ENCODE measurements around the gene ZSWIM5.

Gene ZSWIM5

DNA sequence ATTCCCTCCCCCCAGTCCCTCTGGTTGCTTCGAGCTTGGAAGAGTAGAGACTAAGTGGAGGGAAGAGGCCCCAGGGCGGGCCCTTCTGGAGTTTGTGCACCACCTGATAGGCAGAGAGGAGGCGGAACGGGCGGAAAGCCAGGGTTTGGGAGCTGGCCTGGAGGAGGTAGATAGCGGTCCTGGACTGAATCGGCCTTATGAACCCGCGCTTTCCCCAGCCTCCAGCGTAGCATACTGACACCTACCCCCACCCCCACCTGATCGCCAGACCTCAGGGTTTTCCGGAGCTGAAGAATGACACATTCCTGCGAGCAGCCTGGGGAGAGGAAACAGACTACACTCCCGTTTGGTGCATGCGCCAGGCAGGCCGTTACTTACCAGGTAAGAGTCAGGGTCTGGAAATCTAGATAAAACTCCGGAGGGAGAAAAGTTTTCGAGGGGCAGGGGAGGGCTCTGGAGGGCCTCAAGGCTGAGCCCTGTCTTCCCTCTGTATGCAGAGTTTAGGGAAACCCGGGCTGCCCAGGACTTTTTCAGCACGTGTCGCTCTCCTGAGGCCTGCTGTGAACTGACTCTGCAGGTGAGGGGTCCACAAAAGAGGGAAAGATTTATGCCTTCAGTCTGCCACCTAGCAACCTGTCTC, 193.6 kb downstream of the ZSWIM5 start (continued):
- TF ChIP-seq, protein P1, sequence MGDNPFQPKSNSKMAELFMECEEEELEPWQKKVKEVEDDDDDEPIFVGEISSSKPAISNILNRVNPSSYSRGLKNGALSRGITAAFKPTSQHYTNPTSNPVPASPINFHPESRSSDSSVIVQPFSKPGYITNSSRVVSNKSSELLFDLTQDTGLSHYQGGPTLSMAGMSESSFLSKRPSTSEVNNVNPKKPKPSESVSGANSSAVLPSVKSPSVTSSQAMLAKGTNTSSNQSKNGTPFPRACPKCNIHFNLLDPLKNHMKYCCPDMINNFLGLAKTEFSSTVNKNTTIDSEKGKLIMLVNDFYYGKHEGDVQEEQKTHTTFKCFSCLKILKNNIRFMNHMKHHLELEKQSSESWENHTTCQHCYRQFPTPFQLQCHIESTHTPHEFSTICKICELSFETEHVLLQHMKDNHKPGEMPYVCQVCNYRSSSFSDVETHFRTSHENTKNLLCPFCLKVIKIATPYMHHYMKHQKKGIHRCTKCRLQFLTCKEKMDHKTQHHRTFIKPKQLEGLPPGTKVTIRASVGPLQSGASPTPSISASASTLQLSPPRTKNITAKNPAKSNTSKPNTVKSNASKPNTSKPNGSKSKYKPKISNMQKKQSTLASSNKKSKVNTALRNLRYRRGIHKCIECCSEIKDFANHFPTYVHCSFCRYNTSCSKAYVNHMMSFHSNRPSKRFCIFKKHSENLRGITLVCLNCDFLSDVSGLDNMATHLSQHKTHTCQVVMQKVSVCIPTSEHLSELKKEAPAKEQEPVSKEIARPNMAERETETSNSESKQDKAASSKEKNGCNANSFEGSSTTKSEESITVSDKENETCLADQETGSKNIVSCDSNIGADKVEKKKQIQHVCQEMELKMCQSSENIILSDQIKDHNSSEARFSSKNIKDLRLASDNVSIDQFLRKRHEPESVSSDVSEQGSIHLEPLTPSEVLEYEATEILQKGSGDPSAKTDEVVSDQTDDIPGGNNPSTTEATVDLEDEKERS (tag by site-specific recombination; IDR thresholded peaks at IDR 0.05): no peak
- TF ChIP-seq, protein P2, sequence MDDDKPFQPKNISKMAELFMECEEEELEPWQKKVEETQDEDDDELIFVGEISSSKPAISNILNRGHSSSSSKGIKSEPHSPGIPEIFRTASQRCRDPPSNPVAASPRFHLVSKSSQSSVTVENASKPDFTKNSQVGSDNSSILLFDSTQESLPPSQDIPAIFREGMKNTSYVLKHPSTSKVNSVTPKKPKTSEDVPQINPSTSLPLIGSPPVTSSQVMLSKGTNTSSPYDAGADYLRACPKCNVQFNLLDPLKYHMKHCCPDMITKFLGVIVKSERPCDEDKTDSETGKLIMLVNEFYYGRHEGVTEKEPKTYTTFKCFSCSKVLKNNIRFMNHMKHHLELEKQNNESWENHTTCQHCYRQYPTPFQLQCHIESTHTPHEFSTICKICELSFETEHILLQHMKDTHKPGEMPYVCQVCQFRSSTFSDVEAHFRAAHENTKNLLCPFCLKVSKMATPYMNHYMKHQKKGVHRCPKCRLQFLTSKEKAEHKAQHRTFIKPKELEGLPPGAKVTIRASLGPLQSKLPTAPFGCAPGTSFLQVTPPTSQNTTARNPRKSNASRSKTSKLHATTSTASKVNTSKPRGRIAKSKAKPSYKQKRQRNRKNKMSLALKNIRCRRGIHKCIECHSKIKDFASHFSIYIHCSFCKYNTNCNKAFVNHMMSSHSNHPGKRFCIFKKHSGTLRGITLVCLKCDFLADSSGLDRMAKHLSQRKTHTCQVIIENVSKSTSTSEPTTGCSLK (tag by site-specific recombination; IDR thresholded peaks at IDR 0.05): no peak
- TF ChIP-seq REPIN1 (tag by site-specific recombination; IDR thresholded peaks at IDR 0.05; ENCODE audit: low read depth): no peak
- TF ChIP-seq ZNF423 (tag by site-specific recombination; IDR thresholded peaks at IDR 0.05): no peak
- TF ChIP-seq ZNF776 (tag by site-specific recombination; IDR thresholded peaks at IDR 0.05; ENCODE audit: borderline replicate concordance): no peak
- no peak for TF ChIP-seq ZNF426 (tag by site-specific recombination; IDR thresholded peaks at IDR 0.05)
- no peak for TF ChIP-seq ZNF311 (tag by site-specific recombination; IDR thresholded peaks at IDR 0.05; ENCODE audit: borderline replicate concordance)
- no peak for TF ChIP-seq ZNF114 (tag by site-specific recombination; IDR thresholded peaks at IDR 0.05)
- no peak for TF ChIP-seq ZNF394 (tag by site-specific recombination; IDR thresholded peaks at IDR 0.05; ENCODE audit: borderline replicate concordance)
- TF ChIP-seq ZFP41 (tag by site-specific recombination; IDR thresholded peaks at IDR 0.05; ENCODE audit: borderline replicate concordance): no peak
- peak; percentile 40; the same call in 1 of the 2 replicates for TF ChIP-seq GLIS2 (tag by site-specific recombination; IDR thresholded peaks at IDR 0.05)
- TF ChIP-seq, protein P3, sequence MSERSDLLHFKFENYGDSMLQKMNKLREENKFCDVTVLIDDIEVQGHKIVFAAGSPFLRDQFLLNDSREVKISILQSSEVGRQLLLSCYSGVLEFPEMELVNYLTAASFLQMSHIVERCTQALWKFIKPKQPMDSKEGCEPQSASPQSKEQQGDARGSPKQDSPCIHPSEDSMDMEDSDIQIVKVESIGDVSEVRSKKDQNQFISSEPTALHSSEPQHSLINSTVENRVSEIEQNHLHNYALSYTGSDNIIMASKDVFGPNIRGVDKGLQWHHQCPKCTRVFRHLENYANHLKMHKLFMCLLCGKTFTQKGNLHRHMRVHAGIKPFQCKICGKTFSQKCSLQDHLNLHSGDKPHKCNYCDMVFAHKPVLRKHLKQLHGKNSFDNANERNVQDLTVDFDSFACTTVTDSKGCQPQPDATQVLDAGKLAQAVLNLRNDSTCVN (tag by site-specific recombination; optimal IDR thresholded peaks at IDR 0.05): no peak
- TF ChIP-seq KLF1 (tag by site-specific recombination; IDR thresholded peaks at IDR 0.05): no peak
- TF ChIP-seq ZBTB17 (tag by site-specific recombination; IDR thresholded peaks at IDR 0.05): no peak
- TF ChIP-seq ZNF404 (tag by site-specific recombination; IDR thresholded peaks at IDR 0.05): no peak
- TF ChIP-seq ZNF600 (tag by site-specific recombination; IDR thresholded peaks at IDR 0.05): peak; percentile 84
- no peak for TF ChIP-seq ZNF239 (tag by site-specific recombination; IDR thresholded peaks at IDR 0.05)

DNA sequence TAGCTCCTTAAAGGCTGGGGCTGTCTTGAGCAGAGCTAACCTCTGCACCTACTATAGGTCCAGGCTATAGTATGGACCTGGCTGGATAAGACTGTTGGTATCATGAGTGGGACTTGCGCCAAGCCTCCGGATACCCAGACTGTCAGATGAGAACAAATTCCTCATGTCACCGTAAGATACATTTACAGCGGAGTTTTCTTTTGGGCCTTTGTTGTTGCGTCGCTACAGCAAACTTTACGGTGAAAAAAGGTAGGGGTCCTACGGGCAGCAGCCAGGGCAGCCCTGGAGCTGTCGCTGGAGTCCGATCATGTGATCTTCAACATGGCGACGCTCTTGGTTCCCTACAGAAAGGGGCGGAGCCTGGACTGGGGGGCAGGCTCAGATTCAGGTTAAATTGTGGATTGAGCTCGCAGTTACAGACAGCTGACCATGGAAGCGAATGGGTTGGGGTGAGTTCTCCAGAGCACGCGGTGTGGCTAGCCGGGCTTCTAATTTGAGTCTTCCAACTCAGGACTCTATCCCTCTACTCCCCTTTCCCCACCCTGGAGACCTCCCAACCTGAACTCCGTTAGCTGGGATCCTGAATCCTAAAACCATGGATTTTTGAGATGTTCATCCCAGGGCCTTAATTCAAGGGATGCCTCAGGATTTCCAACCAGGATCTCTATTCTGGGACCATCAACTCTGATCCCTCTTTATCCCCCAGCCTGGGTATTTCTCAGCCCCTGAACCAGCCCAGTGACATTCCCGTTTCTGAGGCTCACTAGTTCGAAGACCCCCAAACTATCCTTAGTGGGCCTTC, 194.4 kb downstream of the ZSWIM5 start, which contains the start of gene UROD:
UROD (plus strand) TSS at position 418 of the 802 bp plus-strand sequence; CDS start at position 430, 12 bp downstream.
- peaks cover 0 to 59% of the 10 kb centered on the region in 2 experiments; a peak in 1 of 3 replicates for H3K36me3 ChIP-seq (ENCODE audit: control insufficient read depth in 2 of 2, insufficient read depth in 1 of 2, low read length in 2 of 2)
- CTCF ChIA-PET: interaction anchor here (0.5 to 12.0 kb wide), 16 partner anchors 9 to 481 kb away, joined by 3 to 304 read pairs (median 4); partner anchors contain the start of genes BTBD19, RNU5D-1 and TESK2
- H3K9me3 ChIP-seq (ENCODE audit: control insufficient read depth, insufficient read depth, low read depth, low read length): no peaks in the 10 kb centered on the region
- peak within 1 kb of the TSS; percentile 84 for H3K4me3 ChIP-seq (ENCODE audit: low read depth, low read length)
- POLR2A ChIA-PET: interaction anchor here (0.5 to 5.7 kb wide), 31 partner anchors 9 to 509 kb away, joined by 3 to 83 read pairs (median 7); partner anchors contain the start of genes BTBD19, CCDC163, EIF2B3 and MMACHC
- H3K4me1 ChIP-seq (ENCODE audit: control insufficient read depth, insufficient read depth, low read length): no peaks in the 10 kb centered on the region
- peak within 1 kb of the TSS; percentile 42; the same call in 1 of the 2 replicates for H3K27ac ChIP-seq (ENCODE audit: extremely low read depth, low read depth, low read length)
- TF ChIP-seq ZNF423 (tag by site-specific recombination; IDR thresholded peaks at IDR 0.05): no peak
- no peak for TF ChIP-seq SCRT2 (tag by site-specific recombination; IDR thresholded peaks at IDR 0.05)
- no peak for TF ChIP-seq ZNF248 (tag by site-specific recombination; IDR thresholded peaks at IDR 0.05)
- no peak for TF ChIP-seq ZNF138 (tag by site-specific recombination; IDR thresholded peaks at IDR 0.05; ENCODE audit: borderline replicate concordance)
- TF ChIP-seq ZNF830 (tag by site-specific recombination; IDR thresholded peaks at IDR 0.05; ENCODE audit: low read depth): no peak
- no peak for TF ChIP-seq MEIS1 (CRISPR knock-in tag; IDR thresholded peaks at IDR 0.05; ENCODE audit: borderline replicate concordance)
- no peak for TF ChIP-seq ZNF548 (tag by site-specific recombination; IDR thresholded peaks at IDR 0.05)
- TF ChIP-seq, protein P4, sequence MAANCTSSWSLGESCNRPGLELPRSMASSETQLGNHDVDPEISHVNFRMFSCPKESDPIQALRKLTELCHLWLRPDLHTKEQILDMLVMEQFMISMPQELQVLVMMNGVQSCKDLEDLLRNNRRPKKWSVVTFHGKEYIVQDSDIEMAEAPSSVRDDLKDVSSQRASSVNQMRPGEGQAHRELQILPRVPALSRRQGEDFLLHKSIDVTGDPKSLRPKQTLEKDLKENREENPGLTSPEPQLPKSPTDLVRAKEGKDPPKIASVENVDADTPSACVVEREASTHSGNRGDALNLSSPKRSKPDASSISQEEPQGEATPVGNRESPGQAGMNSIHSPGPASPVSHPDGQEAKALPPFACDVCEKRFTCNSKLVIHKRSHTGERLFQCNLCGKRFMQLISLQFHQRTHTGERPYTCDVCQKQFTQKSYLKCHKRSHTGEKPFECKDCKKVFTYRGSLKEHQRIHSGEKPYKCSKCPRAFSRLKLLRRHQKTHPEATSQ (tag by site-specific recombination; IDR thresholded peaks at IDR 0.05): no peak
- TF ChIP-seq ZNF23 (tag by site-specific recombination; IDR thresholded peaks at IDR 0.05; ENCODE audit: borderline replicate concordance): no peak
- TF ChIP-seq ZNF169 (tag by site-specific recombination; IDR thresholded peaks at IDR 0.05): no peak
- TF ChIP-seq ZSCAN30 (tag by site-specific recombination; IDR thresholded peaks at IDR 0.05): peak; percentile 30; the same call in 1 of the 2 replicates
- TF ChIP-seq ZBTB17 (tag by site-specific recombination; IDR thresholded peaks at IDR 0.05): peak; percentile 82

Data from HEK293 (cell line).